PFSK-1 (cell line): ENCODE results near the gene TSEN15.

Experiments used
- FOXP2 ChIP-seq: optimal IDR thresholded peaks from 2 replicates; pipeline ENCODE3; 2011; ENCODE audit warnings: borderline replicate concordance, control low read depth, inconsistent platforms; ENCODE audit not compliant: insufficient read depth; ENCODE audit errors: extremely low read length, extremely low read depth
- POLR2AphosphoS5 ChIP-seq: IDR thresholded peaks from 2 replicates; pipeline ENCODE4 v1.6.1; 2012; ENCODE audit warnings: low read depth, mild to moderate bottlenecking, control low read depth, low read length, moderate library complexity
- SIN3A ChIP-seq: IDR thresholded peaks from 2 replicates; pipeline ENCODE4 v1.6.1; 2012; ENCODE audit warnings: mild to moderate bottlenecking, low read length, moderate library complexity, borderline replicate concordance; ENCODE audit not compliant: insufficient read depth
- TAF1 ChIP-seq: IDR thresholded peaks from 2 replicates; pipeline ENCODE4 v1.6.1; 2012; ENCODE audit warnings: low read length, control low read depth, borderline replicate concordance; ENCODE audit not compliant: insufficient read depth
- TF ChIP-seq, protein P1 (sequence below), 2 experiments: IDR thresholded peaks; 2 replicates each; pipeline versions ENCODE4 v1.6.1 to v1.8.0; 2011 to 2012; ENCODE audit warnings: low read depth in 2 of 2, low read length in 2 of 2, control low read depth in 1 of 2, inconsistent platforms in 1 of 2, mild to moderate bottlenecking in 1 of 2, moderate library complexity in 1 of 2; ENCODE audit not compliant: insufficient read depth in 1 of 2

Gene TSEN15

GRCh38 chr1:184075055-184076029 is 23.8 kb downstream of the TSEN15 start:
- TF ChIP-seq, protein P1, sequence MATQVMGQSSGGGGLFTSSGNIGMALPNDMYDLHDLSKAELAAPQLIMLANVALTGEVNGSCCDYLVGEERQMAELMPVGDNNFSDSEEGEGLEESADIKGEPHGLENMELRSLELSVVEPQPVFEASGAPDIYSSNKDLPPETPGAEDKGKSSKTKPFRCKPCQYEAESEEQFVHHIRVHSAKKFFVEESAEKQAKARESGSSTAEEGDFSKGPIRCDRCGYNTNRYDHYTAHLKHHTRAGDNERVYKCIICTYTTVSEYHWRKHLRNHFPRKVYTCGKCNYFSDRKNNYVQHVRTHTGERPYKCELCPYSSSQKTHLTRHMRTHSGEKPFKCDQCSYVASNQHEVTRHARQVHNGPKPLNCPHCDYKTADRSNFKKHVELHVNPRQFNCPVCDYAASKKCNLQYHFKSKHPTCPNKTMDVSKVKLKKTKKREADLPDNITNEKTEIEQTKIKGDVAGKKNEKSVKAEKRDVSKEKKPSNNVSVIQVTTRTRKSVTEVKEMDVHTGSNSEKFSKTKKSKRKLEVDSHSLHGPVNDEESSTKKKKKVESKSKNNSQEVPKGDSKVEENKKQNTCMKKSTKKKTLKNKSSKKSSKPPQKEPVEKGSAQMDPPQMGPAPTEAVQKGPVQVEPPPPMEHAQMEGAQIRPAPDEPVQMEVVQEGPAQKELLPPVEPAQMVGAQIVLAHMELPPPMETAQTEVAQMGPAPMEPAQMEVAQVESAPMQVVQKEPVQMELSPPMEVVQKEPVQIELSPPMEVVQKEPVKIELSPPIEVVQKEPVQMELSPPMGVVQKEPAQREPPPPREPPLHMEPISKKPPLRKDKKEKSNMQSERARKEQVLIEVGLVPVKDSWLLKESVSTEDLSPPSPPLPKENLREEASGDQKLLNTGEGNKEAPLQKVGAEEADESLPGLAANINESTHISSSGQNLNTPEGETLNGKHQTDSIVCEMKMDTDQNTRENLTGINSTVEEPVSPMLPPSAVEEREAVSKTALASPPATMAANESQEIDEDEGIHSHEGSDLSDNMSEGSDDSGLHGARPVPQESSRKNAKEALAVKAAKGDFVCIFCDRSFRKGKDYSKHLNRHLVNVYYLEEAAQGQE (IDR thresholded peaks at IDR 0.05; ENCODE audit: insufficient read depth in 1 of 2, low read depth in 2 of 2, low read length in 2 of 2) = no peak
- no peak for TF ChIP-seq TAF1
- no peak for TF ChIP-seq POLR2AphosphoS5
- TF ChIP-seq FOXP2 = no peak
- no peak for TF ChIP-seq SIN3A

DNA sequence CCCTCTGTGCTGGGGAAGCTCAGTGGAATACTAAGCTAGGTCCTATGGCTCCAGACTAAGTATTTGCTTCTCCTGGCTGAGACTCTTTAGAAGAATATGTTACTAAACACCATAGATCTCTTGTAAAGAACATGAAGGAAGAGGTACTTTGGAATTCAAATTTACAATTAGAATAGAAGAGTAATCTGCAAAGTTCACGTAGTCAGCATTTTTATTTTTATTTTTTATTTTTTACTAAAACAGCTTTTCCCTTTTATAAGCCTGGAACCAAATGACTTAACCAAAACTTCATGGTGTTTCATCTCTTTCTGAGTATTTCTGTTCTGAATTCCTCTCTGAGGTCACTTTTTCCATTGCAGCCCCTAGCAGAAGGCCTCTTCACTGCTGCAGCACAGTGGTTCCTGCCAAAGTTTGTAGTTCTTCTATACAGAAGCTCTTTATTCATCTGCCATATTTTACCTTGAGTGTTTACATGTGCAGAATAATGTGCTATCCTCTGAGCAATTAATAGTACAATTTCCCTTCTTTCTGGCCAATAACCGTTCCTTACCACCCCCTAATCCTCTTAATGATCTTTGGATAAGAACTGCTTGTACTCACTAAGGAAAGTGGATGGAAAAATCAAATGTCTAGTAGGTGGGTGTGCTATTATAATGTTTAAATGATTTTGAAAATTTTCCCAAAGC is 27.2 kb downstream of the TSEN15 start:
- no peak for TF ChIP-seq SIN3A

DNA sequence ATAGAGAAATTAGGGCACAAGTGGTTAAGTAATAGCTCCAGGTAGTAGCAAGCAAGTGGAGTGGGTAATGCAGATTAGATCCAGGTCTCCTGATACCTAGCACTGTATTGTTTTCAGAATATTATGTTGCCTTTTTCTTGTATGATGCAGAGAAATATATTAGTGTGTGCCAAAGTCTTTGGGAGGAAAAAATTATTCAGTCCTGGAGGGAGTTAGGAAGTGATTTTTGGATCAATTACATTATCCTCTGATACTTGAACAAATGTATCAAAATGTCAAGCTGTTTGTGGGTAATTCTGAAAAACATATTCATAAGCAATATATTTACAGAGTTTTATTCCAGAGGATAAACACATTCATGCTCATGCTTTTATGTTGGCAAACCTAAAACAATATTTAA is 28.8 kb downstream of the TSEN15 start:
- no peak for TF ChIP-seq TAF1
- TF ChIP-seq SIN3A = no peak
- TF ChIP-seq, protein P1 (IDR thresholded peaks at IDR 0.05; ENCODE audit: insufficient read depth in 1 of 2, low read depth in 2 of 2, low read length in 2 of 2) = no peak
- TF ChIP-seq FOXP2 = no peak
- TF ChIP-seq POLR2AphosphoS5 = no peak

DNA sequence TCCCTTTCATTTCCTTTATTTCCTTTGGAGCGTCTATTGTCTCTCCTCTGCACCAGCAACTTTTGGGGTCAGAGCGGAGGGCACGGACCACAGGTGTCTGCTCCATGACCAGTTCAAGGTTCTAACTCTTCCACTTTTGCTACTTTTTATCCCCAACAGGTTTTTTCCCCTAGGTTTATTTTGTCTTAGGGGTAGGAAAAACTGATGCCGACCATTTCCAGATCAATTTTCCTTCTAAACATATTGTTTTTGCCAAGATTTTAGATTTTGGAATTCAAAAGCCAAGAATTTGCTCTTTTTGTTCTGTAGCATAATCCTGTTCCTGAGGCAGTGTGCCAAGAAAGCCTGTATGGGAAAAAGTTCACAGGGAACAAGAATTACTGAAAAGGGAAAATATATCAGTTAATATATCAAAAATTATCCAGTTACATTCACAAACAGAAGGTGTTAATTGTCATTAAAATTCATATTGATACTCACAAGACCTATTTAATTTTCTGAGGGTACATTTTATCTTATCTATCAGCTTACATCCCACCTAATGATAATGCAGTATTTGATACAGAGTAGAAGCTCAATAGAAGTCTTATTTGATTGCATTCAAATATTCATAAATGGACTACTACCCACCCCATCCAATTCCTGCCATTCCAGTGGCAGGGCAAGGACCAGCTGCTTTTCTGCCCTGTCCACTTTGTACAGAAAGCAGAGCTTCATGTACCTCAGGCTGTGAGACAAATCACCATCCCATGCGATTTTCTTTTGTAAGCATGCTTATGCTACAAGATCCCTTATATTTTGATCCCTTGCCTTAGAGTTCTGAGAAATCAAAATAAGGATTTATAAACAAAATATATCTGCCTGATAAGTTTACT is 31.2 kb downstream of the TSEN15 start:
- TF ChIP-seq SIN3A (no peak), FOXP2 (no peak), POLR2AphosphoS5 (no peak), TAF1 (no peak)
- TF ChIP-seq, protein P1 (IDR thresholded peaks at IDR 0.05; ENCODE audit: insufficient read depth in 1 of 2, low read depth in 2 of 2, low read length in 2 of 2) = no peak

DNA sequence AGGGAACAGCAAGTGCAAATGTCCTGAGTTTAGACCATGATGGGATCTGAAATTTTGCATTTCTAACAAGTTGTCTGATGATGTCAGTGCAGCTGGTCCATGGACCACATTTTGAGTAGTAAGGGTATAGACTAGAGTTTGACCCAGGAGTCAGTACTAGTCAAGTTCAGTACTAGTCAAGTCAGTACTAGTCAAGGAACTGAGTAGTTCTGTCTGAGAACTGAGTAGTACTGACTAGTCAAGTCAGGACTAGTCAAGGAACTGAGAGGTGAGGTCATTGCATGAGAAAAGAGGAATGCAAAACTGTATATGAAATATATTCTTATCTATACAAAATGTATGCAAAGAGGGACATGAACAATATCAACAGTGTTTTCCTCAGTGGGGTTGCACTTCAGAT is 34.1 kb downstream of the TSEN15 start:
- TF ChIP-seq FOXP2 (no peak), SIN3A (no peak), POLR2AphosphoS5 (no peak), TAF1 (no peak)
- TF ChIP-seq, protein P1 (IDR thresholded peaks at IDR 0.05; ENCODE audit: insufficient read depth in 1 of 2, low read depth in 2 of 2, low read length in 2 of 2) = no peak
